GM21786 (cell line): ENCODE results near the gene LPIN1.
"Not testable (repeated sequence)": the region's sequence is repeated elsewhere in the genome, so short reads cannot be mapped to it uniquely, and the experiment has no call there.

Experiments used
- ATAC-seq: cut with Tn5 transposase; IDR thresholded peaks from one replicate; pipeline ENCODE4 v1.9.1; 2021; ENCODE audit not compliant: unreplicated experiment

Gene LPIN1

DNA sequence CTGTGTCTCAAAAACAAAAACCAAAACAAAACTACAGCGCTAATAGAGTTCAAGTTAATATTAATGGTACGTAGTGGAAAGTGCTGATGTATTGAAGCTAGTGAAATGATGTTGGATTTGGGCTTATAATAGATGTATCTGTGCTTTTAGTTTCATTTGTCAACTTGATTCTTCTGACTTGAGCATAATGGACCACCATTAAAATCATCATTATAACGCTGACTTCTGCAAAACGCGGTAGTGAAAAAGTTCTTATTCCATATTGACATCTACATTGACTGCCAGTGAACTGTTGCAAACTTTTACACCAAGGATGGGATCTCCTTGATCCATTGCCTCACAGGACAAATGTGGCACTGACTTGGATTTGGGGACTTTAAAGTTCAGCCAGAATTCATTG is 85.0 kb downstream of the LPIN1 start:
- ATAC-seq: no peak

DNA sequence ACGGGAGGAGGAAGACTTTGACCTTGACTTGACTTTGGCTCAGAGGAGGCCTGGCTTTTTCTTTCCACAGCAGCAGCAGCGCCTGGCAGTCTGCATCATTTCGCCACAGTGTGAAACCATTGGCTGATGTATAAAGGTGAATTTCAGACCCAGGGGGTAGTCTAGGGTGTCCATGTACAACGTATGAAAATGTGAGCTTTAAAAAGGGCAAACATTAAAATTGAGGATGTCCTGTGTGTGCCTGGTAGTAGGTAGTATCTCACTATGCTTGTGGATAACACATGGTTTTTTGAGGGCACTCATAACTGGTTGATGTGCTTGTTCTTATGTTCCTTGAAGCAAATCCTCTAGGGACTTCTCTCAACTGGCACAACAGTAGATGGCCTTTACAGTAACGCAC is 86.1 kb downstream of the LPIN1 start:
- no peak for ATAC-seq

DNA sequence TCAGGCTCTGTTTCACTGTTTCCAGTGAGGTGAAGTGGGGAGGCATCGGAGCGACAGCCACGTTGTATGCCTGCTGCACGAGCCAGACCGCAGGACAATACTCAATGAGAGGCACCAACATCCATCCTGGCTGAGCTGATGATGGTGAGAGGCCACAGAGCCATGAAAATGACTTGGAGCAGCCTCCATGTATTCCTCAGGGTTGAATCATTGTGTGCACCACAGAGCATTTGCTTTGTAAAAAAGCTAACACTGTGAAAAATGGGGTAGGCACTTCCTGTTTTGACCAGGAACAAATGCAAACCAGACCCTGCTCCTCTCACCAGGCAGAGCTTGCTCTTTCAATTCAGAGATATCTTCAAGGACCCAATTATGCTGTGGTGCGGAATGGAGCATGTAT is 87.2 kb downstream of the LPIN1 start:
- no peak for ATAC-seq

DNA sequence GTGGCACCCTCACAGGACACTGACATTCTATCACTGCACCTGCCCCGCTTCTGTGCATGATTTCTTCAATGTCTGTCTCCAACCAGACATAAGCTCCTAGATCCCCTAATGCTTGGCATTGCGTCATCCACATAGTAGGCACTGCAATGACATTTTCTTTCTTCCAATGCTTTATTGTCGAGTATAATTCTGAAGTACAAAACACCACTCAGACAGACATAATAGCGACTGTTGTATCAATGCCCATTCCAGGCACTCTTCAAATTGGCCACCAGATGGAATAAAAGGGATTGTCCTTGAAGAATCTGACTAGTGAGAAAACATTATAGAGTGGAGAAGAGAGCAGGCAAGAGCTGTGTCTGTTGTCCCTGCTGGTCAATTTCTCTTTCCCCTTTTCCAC is 89.0 kb downstream of the LPIN1 start:
- ATAC-seq: no peak

DNA sequence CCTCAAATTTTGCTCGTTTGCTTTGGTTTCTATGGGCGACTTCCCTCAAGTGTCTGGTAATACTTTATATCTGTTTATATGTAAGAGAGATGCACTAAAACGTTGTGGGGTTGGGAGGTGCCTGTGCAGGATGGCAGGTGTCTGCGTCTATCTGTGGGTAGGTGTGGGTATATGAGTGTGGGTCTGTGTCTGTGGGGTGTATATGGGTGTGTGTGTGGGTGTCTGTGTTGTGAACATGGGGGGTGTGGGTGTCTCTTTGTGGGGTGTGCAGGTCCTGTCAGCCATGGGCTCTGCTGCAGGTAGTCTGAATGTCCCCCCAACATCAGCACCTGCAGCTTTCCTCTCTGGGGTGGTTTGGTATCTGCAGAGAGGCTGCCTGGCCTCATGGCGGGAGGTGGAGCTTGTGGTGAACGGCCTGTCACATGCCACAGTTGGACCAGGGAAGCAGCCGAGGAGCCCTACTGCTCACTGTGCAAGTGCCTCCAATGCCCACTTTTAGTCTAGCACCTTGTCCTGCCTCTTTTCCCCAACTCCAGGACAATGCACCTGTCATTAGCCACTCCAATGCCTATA is 90.3 kb downstream of the LPIN1 start:
- no peak for ATAC-seq

DNA sequence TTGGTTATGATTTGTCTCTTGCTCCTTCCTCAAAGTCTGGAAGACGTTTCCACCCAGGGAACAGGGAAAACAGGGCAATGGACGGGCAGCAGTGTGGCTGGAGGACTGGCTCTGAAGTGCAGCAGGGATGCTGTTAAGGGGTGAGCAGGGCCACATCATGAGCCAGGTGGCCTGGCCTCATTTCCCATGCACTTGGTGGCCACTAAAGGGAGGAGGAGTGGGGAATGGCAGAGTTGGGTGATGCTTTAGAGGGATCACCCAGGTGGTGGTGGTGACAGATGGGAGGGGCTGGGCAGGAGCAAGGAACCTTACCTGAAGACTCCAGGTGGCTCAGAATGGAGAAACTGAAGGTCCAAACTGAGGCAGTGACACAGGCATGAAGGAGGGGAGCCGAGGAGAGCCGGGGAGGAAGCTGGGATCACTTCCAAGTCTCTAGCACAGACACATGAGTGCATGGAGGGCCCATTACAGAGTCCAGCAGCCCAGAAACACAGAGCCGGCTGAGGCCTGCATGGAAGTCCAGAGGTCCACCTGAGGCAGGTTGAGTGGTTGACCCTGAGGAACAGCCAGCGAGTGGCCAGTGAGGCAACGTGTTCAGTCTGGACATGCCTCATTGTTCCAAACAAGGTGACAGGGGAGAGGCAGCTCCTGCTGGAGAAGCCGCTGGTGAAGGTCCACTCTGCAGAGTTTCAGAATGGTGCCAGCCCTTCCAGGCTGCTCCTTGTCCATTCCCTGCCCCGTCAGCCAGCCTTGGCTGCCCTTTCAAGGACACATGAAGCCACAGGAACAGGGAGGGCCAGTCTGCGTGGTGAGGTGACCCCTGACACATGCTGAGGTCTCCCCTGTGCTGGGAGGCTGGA is 91.7 kb downstream of the LPIN1 start:
- ATAC-seq: no peak

DNA sequence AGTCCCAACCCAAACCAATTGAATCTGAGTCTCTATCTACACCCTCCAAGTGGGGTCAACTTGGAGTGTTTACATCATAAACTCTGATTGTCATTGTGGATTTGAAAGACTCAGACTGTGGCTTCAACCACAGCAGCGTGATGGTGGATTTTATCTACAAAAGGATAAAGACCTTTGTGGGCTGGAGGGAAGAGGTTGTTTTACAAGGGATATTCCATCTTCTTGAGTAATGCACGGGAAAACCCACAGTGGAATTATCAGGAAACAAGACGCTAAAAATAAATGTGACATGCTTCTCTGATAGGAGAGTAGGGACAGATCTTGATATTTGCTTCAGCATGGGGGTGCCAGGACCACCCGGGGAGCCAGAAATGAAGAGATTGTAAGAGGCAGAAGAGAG is 93.5 kb downstream of the LPIN1 start:
- no peak for ATAC-seq

DNA sequence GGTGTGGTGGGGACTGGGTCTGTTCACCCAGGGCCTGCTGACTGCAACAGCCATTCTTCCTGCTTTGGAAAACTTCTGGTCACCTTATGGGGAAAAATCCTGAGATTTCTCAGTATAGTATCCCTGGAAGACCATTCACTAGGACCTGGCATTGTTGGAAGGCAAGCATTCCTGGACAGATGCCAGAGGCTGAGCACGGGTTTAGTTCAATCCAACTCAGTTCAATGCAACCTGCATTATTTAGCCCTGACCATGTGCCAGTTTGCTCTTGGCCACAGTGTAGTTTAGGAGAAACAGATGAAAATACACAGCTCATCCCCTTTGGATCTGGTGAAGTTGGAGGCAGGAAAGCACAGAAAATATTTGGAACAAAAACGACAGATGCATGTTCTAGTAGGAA is 95.9 kb downstream of the LPIN1 start:
- ATAC-seq: no peak

DNA sequence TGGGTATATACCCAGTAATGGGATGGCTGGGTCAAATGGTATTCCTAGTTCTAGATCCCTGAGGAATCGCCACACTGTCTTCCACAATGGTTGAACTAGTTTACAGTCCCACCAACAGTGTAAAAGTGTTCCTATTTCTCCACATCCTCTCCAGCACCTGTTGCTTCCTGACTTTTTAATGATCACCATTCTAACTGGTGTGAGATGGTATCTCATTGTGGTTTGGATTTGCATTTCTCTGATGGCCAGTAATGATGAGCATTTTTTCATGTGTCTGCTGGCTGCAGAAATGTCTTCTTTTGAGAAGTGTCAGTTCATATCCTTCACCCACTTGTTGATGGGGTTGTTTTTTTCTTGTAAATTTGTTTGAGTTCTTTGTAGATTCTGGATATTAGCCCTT is 98.4 kb downstream of the LPIN1 start:
- not testable (repeated sequence) for ATAC-seq

DNA sequence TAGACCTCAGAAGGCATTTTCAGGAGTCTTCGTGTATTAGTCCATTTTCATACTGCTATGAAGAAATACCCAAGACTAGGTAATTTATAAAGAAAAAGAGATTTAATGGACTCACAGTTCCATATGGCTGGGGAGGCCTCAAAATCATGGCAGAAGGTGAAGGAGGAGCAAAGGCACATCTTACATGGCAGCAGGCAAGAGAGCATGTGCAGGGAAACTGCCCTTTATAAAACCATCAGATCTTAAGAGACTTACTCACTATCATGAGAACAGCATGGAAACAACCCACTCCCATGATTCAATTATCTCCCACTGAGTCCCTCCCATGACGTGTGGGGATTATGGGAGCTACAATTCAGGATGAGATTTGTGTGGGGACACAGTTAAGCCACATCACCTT is 101.5 kb downstream of the LPIN1 start:
- ATAC-seq: not testable (repeated sequence)

DNA sequence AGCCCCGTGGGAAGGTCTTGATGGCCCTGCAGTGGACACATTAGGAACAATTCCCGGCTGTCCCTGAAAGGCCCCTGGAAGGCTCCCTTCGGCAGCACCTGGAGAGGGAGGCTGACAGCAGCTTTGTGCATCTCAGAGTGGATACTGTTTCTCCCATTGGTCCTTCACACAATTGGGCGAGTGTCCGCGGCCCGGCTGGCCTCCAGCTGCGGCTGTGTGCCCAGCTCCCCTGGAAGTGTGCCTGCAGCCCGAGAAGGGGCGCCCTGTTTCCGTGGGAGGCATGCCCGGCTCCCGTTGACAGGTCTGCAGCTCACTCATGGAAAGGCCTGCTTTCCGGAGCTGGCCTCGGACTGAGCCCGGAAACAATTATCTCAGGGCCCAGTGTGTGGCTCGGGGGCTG is 103.7 kb downstream of the LPIN1 start:
- no peak for ATAC-seq

DNA sequence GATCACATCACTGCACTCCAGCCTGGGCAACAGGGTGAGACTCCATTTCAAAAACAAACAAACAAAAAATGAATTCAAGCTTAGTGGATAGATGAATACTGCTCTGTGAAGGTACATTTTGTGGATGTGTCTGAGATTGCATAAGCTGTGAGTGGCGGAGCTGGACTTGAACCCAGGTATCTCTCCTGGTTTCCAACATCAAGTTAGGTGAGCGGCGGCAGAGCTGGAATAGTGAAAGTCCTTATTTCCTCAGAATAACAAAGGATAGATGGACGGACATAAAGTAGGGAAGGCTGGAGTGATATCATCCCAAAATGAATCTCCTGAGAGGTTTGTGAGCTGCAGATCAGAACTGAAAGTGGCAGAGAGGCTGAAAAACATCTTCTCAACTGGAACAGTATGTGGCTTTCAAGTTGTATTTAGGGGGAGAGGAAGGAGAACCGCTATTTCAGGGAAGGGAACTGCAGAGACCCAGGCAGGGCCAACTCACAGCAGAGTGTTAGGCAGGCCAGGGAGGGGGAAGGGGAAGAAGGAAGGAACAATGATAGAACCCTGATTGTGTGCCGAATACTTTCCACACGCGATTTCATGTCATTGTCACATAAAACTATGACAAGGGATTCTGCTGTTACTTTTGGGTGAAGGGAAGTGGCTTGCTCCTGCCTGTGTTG is 106.2 kb downstream of the LPIN1 start:
- no peak for ATAC-seq

DNA sequence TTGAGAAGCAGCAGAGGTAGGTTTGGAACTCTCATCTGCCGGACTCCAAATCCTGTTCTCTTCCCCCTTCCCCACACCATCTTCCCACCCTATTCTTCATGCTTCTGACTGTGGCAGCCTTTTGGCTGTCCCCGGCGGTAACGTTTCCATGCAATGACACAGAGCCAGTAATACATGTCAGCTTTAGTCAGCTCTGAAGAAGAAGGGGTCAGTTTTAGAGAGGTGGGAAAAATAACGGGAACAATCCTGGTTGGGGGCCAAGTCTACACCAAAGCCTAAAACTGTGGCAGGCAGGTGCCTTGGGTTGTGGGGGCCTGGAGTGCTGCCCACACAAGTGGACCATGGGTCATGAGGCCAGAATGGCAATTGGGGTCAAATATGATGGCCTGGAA is 106.8 kb downstream of the LPIN1 start:
- ATAC-seq: no peak

DNA sequence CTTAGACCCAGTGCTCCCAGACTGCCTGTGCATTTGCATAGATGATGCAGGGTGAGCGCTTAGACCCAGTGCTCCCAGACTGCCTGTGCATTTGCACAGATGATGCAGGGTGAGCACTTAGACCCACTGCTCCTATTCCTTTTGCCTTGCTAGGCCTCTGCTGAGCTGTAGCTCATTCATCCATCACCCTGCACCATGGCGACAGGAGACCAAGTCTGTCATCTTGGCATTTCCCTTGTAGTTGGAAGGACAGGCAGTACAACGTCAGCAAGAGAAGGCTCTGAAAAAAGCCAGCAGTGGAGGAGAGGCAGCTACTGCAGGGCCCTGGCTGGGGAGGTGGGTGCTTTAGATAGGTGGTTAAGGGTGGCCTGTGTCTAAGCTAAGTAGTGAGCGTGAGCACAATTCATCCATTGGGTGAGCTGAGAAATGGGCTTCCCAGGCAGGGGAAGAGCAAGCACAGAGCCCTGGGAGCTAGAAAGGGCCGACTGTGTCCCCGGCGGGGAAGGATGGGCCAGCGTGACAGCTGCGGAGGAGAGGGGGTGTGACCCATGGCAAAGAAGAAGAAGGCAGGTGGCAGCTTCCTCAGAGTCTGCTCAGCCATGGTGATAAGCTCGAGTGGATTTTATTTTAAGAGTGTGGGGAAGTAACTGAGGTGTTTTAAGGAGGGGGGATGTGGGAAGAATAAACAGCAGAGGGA is 108.8 kb downstream of the LPIN1 start:
- no peak for ATAC-seq

DNA sequence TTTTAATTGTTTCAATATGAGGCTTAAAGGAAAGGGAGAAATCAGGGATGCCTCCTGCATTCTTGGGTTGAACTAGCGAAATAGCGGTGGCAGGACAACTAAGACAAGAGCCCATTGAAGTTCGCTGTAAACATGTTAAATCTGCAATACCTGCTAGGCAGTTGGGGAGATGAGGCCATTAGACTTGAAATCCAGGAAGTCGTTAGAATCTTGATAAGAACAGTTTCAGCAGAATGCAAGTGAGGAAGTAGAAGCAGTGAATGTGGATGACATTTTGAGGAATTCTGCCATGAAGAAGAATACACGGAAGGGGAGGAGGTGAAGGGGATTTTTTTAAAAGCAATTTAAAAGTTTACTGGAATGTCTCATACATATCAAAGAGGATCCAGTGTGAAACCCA is 109.7 kb downstream of the LPIN1 start:
- no peak for ATAC-seq

DNA sequence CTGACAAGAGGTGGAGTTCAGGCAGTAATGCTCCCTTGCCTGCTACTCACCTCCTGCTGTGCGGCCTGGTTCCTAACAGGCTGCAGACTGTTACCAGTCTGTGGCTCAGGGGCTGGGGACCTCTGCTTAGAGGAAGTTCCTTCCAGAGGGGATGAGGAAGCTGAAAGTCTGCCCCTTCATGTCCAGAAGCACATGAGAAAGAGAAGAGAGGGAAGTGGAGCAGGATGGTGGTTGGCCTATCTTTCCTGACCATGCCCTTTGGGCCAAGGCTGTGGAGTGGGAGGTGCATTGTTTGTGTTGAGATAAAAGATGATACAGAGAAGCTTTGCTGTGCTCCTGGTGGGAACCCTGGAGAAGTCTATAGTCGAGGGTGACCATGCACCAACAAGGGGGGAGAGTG is 112.5 kb downstream of the LPIN1 start:
- ATAC-seq: no peak

DNA sequence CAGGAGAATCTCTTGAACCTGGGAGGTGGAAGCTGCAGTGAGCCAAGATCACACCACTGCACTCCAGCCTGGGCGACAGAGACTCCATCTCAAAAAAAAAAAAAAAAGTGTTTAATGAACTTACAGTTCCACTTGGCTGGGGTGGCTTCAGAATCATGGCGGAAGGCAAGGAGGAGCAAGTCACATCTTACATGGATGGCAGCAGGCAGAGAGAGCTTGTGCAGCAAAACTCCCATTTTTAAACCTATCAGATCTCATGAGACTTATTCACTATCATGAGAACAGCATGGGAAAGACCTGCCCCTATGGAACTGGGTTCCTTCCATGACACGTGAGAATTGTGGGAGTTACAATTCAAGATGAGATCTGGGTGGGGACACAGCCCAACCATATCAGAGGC is 113.5 kb downstream of the LPIN1 start:
- not testable (repeated sequence) for ATAC-seq

DNA sequence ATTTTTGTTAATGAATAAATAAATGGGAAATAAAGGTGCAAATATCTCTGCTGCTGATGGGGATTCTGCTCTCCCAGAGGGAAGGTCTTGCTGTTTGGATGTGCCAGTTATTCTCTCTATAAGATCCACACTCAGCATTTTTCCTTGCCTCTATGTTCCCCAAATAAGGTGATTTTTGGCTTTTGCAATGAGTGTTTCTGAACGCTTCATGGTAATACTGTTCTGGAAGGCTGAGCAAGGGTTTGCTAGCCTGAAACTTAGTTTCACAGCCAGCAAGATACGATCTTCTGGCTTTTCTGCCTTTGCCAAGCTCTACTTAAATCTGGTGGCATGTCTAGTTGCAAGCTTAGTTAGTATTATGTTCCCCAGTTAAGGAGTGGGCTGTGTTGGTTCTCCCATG is 114.6 kb downstream of the LPIN1 start:
- ATAC-seq: no peak

DNA sequence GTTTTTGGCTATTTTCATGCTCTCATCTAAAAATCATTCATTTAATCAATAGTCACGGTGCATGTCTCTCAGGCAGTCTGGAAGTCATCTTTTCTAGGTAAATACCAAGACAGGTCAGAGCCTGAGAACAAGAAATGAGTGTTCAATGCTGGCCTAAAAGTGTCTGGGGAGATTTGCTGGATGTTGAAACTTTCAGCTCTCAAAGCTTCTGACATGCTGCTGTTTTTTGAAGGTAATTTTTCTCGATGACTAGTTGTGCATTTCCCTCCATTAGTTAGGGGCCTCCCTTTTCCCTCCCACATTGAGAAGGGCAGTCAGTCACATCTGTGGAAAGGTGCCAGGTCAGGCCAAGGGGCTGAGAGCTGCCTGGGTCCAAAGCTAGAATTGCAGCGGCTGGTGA is 115.6 kb downstream of the LPIN1 start:
- ATAC-seq: peak; percentile 24

DNA sequence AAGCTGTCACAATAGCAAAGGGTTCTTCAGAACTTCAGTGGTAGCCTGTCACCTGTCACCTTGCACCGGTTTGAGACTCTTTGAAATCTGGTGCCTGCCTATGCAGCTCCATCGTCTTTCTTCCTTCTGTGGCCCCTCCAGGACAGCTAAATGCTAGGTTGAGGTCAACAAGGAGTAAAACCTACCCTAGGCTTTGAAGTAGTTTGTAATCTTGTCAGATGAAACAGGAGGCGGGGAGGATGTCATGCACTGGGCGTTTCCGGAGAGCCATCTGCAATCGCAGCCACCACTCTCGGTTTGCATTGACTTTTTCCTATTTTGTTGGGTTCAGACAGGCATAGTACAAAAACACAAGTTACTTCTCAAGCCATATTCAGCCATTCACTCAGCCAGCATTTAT is 116.7 kb downstream of the LPIN1 start:
- peak; percentile 29 for ATAC-seq

DNA sequence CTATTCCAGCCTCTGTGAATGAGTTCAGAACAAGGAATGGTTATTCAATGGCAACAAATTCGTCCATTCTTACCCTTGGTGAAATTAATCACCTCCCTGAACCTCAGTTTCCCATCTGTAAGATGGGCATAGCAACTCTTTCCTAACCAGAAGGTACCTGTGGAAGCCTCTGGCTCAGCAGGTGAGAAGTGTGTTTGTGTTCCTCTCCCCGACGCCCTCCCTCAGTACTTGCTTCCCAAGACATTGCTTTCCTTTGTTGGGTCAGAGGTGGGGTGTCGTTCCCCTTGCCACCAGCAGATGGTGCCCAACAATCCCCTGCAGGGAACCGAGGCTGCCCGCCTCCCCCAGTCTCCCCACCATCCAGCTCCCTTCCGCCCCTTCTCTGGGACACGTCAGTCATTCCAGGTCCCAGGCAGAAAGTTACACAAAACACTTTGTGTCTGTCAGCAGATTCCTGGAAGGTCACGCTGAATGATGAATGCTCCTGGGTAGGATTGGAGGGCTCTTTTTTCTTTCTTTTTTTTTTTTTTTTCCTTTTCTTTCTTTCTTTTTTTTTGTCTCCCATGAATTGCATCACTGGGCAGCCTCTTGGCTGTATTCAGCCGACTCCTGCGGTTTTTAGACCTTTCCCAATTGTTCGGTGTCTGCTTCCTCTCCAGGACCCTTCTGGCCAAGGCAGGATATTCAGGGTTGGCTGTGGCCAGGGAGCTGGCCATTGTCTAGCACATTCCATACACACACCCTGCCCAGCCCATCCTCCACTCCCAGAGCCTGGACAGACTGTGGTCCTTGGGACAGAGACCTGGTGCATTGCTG is 117.3 kb downstream of the LPIN1 start:
- ATAC-seq: no peak
